GM21390 (cell line): ENCODE data around the gene INTS2.
"Not testable (repeated sequence)": the region's sequence is repeated elsewhere in the genome, so short reads cannot be mapped to it uniquely, and the experiment has no call there.

Experiments
- ATAC-seq: cut with Tn5 transposase; IDR thresholded peaks from one replicate; pipeline ENCODE4 v1.9.1; 2021; ENCODE audit not compliant: unreplicated experiment

The INTS2 gene

GRCh38 chr17:61894310-61894709 lies 33.5 kb downstream of the INTS2 start:
- not testable (repeated sequence) for ATAC-seq

- not testable (repeated sequence) for ATAC-seq
Measured at GRCh38 chr17:61887733-61888132, 40.0 kb downstream of the INTS2 start.

GRCh38 chr17:61885865-61886264 lies 41.9 kb downstream of the INTS2 start:
- not testable (repeated sequence) for ATAC-seq

- ATAC-seq, result no peak
Measured at GRCh38 chr17:61884864-61885263, 42.9 kb downstream of the INTS2 start.

GRCh38 chr17:61880589-61881102 lies 47.1 kb downstream of the INTS2 start:
- ATAC-seq, result no peak

- no peak for ATAC-seq
Measured at GRCh38 chr17:61878984-61879612, 48.7 kb downstream of the INTS2 start.

- ATAC-seq, result no peak
Measured at GRCh38 chr17:61878520-61878919, 49.3 kb downstream of the INTS2 start.

GRCh38 chr17:61877837-61878236 lies 49.9 kb downstream of the INTS2 start:
- no peak for ATAC-seq

- no peak for ATAC-seq
Measured at GRCh38 chr17:61875804-61876203, 52.0 kb downstream of the INTS2 start.

GRCh38 chr17:61875285-61875684 lies 52.5 kb downstream of the INTS2 start:
- no peak for ATAC-seq

GRCh38 chr17:61874075-61874474 lies 53.7 kb downstream of the INTS2 start:
- ATAC-seq, result no peak

GRCh38 chr17:61872099-61872498 lies 55.7 kb downstream of the INTS2 start:
- no peak for ATAC-seq

GRCh38 chr17:61869138-61869537 lies 58.6 kb downstream of the INTS2 start:
- ATAC-seq, result no peak

GRCh38 chr17:61868074-61868473 lies 59.7 kb downstream of the INTS2 start:
- no peak for ATAC-seq

- no peak for ATAC-seq
Measured at GRCh38 chr17:61867033-61867432, 60.7 kb downstream of the INTS2 start.

GRCh38 chr17:61863801-61864126 lies 64.0 kb downstream of the INTS2 start:
- peak; percentile 22 for ATAC-seq

GRCh38 chr17:61862975-61863800 lies 64.6 kb downstream of the INTS2 start, which contains the start of gene BRIP1:
BRIP1 (minus strand) TSS chr17:61863528; CDS start chr17:61861539, 1,989 bp downstream.
- ATAC-seq, result peak; percentile 87

GRCh38 chr17:61862105-61862574 lies 65.6 kb downstream of the INTS2 start:
- ATAC-seq, result no peak

- not testable (repeated sequence) for ATAC-seq
Measured at GRCh38 chr17:61860397-61860796, 67.4 kb downstream of the INTS2 start.

GRCh38 chr17:61856035-61856434 lies 71.7 kb downstream of the INTS2 start:
- ATAC-seq, result no peak

- no peak for ATAC-seq
Measured at GRCh38 chr17:61852857-61853256, 74.9 kb downstream of the INTS2 start.

GRCh38 chr17:61849674-61850073 lies 78.1 kb downstream of the INTS2 start:
- ATAC-seq, result no peak
